VCaP (cell line): Measurements from ENCODE around the gene CISD3.

Experiments used
- H3K27ac ChIP-seq: fragments of 450-650 bp; 2 replicates; pipeline ENCODE4 v1.5.1; 2017
- TF ChIP-seq, protein P1 (sequence below): fragments of 450-650 bp; conservative IDR thresholded peaks from 2 replicates; pipeline ENCODE4 v1.5.1; 2017; ENCODE audit warnings: mild to moderate bottlenecking, moderate library complexity

The CISD3 gene

DNA sequence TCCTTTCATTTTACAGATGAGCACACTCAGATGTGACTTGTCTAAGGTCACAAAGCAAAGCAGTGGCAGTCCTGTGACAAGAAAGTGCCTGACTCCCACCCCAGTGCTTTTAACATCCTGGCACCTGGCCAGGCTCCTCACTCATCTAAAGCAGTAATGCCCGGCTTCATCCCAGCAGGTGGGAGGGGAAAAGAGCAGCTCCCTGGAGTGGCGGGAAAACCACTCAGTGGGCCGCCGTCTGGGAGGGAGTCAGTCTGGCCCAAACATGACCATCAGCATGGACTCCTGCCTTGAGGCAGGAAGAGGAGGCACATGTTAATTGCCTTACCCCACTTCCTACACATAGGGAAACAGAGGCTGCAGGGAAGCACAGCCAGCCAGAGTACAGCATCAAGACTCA, 15.4 kb downstream of the CISD3 start:
- peak overlapping the region; percentile 92; the same call in 1 of the 2 replicates for H3K27ac ChIP-seq
- TF ChIP-seq, protein P1, sequence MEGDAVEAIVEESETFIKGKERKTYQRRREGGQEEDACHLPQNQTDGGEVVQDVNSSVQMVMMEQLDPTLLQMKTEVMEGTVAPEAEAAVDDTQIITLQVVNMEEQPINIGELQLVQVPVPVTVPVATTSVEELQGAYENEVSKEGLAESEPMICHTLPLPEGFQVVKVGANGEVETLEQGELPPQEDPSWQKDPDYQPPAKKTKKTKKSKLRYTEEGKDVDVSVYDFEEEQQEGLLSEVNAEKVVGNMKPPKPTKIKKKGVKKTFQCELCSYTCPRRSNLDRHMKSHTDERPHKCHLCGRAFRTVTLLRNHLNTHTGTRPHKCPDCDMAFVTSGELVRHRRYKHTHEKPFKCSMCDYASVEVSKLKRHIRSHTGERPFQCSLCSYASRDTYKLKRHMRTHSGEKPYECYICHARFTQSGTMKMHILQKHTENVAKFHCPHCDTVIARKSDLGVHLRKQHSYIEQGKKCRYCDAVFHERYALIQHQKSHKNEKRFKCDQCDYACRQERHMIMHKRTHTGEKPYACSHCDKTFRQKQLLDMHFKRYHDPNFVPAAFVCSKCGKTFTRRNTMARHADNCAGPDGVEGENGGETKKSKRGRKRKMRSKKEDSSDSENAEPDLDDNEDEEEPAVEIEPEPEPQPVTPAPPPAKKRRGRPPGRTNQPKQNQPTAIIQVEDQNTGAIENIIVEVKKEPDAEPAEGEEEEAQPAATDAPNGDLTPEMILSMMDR = no peak

DNA sequence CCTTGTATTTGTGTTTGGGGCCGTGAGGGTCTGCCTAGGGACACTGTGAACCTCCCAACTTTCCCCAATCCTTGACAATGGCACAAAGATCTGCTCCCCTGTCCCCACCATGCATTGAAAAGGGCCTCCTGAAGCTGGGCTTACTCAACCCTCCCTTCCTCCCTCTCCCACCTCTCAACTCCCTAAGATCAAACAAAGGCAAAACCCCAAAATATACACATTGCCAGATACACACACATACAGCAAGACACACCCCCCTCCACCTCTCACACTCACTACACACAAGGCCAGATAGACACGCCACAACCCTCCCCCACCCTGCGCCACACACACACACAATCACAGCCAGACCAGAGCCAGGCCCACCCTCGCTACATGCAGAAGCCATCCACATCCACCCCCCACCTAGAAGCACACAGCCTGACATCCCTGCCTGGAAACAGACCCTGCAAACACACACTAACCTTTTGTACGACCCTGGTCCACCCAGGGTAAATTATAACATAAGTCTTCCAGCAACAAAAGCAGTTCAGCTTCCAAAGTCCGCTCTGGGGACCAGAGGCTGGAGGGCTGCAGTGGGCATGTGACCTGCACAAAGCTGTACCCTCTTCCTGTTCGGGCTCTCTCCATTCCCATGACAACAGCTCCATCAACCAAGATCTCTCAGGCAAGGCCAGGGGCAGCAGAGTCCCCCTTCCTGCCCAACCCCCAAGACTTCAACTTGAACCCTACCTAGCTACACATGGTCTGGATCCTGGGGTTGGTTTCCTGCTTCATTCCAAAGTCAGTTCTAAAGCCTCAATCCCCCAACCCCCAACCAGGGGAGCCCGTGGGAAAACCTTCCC, 16.1 kb downstream of the CISD3 start:
- peak overlapping the region; percentile 92 for H3K27ac ChIP-seq
- TF ChIP-seq, protein P1 = no peak

DNA sequence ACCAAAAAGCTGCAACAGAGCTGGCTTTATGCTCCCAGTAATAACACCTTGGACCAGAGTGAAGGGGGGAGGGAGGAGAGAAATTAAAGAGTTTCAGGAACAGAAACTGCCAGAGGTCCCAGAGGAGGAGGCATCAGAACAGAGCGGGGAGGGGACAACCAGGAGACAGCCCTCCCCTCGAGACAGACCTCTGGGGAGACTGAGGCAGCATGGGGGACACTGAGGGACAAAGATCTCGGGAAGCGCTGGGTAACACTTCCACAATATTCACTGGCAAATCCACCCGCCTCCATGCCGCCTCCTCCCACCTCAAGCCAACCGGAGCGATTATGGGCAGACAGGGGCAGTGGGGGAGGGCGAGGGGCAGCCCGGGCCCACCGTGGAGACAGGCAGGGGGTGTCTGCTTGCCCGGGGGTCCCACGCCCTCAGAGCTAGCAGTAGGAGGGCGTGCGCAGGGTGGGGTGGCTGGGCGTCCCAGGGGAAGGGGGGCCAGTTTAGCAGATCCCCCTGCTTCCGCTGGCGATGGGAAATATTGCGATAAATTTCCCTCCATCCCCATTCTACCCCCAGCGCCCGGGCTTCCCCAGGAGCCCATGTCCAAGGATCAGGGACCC, 16.8 kb downstream of the CISD3 start:
- TF ChIP-seq, protein P1 = no peak

DNA sequence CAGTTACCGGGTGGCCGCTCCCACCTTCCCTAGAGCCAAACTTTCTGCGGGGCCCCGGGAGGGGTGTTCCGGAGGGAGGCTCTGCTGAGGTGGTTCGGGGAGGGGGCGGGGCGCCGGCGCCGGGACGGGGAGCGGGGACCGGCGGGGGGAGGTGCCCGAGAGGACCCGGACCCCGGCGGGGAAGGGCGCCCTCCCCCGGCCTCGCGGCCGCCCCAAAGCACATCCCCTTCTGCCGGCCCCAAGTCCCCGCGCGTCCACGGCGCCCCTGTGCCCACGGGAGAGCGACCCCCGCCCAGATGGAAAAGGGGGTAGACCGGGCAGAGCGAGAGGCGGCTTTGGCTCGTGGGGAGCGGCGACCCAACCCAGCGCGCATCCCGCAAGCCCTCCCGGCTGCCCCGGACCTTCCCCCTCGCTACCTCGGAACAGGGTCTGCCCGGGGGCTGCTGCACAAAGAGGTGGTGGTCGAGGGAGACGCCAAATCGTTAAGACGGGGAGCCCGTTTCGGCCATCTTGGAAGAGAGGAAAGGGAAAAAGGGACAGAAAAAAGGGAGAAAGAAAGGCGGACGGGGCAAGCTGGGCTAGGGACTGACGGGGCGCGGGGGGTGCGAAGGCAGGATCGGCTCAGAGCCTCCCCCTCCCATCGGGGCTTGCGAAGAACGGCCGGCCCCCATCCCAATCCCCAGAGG, 17.5 kb downstream of the CISD3 start:
- H3K27ac ChIP-seq = peak overlapping the region; percentile 92
- TF ChIP-seq, protein P1 = no peak; the same call in 1 of the 2 replicates

More for the DNA sequence above, 16.8 kb downstream of the CISD3 start:
- peak overlapping the region; percentile 92 for H3K27ac ChIP-seq

DNA sequence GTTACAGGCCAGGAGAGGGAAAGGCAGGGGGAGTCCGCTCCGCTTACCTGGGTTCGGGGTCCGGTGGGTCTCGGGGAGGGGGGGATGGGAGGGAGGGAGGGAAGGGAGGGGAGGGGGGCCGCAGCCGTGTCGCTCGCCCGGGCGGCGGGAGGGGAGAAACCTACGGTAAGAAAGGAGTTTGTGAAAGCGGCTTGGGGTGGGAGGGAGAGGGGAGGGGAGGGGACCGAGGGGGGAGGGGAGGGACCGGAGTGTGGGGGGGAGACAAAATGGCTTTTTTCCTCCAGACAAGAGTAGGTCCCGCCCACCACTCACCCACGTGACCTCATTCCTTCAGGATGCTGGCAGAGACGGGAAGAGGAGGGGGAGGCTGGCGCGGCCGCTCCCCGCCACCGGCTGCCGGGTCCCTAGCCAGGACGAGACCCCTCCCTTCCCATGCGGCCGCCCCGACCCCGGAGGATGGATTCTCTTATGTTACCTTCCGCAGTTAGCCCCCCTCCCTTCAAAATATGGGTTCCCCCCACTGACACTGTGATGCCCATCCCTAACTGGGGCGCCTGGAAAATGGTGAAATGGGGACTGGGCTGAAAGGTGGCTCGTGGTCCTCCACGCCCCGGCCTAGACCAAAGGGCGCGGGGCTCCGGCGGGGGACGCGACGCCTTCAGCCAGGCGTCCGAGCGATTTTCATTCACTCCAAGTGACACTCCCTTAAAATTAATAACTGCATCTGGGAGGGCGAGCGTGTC, 18.2 kb downstream of the CISD3 start, which contains the start of gene PCGF2:
Gene PCGF2 (minus strand): TSS at position 188 of the 743 bp plus-strand sequence. CDS start 7,934 bp downstream, outside the sequence.
- TF ChIP-seq, protein P1 = no peak
- peak within 1 kb of the TSS; percentile 92 for H3K27ac ChIP-seq

DNA sequence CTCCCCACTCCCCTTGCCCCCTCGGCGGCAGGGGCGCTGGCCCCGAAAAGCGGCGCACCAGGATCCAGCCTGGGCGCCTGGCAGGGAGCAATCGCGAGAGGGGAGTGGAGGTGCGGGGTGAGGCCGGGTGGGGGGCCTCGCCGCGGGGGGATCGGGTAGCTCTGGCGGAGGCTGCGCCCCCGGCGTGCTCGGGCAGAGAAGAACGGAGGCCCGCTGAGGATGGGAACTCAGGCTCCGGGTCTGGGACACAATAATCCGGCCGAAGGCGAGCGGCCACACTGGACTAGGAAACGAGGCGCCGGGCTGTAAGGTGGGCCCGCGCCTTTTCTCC, 18.7 kb downstream of the CISD3 start:
- peak overlapping the region; percentile 92 for H3K27ac ChIP-seq
- TF ChIP-seq, protein P1 = no peak
